ENCODE measurements around the gene GRIN2A.

Gene GRIN2A

DNA sequence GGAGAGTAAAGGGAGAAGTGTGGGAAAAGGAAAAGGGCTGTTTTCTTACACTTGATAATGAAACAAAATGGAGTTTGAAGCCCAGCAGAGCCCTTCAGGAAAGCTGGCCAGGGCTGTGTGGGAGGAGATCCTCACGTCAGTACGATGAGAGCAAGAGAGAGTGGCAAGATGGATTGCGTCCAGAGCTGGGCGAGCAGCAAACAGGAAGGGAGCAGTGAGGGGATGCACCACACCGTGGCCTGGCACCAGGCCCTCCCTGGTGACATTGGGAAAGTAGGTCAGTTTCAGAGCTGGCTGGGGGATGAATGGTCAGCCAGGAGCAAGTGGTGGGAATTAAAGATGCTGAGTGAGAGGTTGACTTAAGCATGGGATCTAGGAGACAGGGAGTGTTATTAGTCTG lies 273.6 kb downstream of the GRIN2A start:
- no peak for DNase-seq

DNA sequence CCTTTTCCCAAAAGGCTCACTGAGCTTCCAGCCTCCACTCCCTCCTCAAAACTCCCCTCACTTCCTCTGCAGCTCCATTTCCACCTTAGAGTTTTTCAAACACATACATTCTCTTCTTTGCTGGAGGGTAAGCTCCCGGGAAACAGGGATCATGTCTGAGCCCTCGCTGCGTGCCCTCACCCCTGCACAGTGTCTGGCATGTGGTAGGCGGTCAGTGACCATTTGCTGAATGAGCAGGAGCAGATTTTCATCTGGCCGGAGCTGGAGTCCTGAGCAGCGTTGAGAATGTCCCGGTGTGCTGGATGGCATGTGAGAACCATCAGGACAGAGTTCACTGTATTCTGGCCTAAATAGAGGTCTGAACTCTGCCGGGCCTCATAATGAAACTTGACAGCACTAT lies 274.5 kb downstream of the GRIN2A start:
- DNase-seq: no peak

DNA sequence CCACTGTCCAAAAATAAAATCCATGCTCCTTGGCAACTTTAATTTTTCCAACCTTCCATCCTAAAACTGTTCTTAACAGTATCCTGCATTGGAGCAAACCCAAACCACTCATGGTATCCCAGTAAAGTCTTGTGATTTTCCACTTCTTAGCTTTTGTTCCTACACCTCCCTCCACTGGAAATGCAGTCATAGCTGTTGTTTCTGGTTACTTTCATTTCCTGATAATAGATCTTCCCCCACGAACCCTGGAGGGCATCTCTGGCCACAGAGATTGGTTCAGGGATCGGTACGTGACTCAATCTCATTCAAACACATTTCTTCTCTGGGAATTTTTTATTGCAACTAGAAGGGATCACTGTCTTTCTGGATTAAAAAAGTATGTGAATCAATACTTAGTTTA lies 276.0 kb downstream of the GRIN2A start:
- peak; percentile 13 for DNase-seq

DNA sequence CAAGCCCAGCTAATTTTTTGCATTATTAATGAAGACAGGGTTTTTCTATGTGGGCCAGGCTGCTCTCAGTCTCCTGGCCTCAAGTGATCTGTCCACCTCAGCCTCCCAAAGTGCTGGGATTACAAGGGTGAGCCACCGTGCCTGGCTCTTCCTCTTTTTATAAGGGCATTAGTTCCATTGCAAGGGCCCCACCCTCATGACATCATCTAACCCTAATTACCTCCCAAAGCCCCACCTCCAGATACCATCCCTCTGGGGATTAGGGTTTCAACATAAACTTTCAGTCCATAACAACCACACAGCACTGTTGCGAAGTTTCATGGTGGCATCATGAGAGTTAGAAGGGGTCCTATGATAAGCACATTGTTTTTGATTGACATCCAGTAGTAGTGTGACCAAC lies 277.7 kb downstream of the GRIN2A start:
- no peak for DNase-seq

- no peak for DNase-seq
Observed at GRCh38 chr16:9900576-9900975, 281.7 kb downstream of the GRIN2A start.

DNA sequence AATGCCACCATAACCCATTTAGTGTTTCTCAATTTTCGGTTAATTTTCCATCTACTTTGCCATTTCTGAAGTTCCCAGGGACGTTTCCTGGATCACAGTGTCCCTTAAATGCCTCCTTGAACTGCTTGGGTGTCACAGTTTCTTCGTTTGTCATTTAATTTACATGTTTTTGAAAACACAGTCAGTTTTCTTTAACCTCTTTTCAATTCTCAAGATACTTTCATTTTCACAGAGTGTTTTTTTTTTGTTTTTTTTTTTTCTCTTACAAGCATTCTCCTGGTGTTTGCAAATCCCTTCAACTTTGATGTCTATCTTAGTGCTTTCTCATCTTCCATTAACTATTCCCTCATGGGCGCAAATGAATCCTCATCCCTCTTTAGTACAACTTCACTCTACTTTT lies 283.7 kb downstream of the GRIN2A start:
- DNase-seq: no peak

GRCh38 chr16:9898124-9898523 lies 284.1 kb downstream of the GRIN2A start:
- no peak for DNase-seq

GRCh38 chr16:9895817-9896216 lies 286.4 kb downstream of the GRIN2A start:
- no peak for DNase-seq

GRCh38 chr16:9885876-9886275 lies 296.4 kb downstream of the GRIN2A start:
- no peak for DNase-seq

DNA sequence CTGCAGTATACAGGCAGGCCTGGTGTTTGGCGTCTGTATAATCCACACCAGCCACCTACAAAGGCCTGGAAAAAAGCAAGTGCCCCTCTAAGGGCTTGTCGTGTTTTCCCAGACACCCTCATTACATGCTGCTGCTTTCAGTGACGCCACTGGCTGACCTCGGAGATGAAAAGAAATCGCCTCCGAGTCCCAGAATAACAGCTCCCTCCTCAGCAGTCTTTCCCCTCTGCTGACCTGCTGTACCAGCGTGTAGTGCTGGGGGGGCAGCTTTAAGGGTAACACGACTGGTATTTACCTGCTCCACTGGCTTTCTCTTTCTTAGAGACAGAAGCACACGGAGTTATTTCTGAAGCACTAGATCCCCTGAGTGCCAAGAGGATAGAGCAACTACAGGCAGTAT lies 296.8 kb downstream of the GRIN2A start:
- no peak for DNase-seq

DNA sequence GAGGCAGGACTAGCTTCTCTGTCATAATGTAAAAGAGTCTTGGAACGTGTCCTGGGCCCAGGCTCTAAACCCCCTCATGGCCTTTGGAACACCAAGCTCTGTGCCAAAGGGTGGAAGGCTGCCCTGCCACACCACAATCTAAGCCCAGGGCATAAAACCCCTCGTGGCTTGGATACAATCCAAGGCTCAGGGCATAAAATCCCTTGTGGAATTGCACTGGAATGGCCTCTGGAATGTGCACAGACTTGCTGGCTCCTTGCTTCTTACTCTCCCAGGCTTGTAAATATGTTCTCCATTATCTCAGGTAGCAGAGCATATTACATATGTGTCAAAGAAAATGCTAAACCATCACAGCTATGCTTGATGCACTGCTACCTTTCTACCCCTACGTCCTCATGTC lies 306.2 kb downstream of the GRIN2A start:
- peak; percentile 29 for DNase-seq

DNA sequence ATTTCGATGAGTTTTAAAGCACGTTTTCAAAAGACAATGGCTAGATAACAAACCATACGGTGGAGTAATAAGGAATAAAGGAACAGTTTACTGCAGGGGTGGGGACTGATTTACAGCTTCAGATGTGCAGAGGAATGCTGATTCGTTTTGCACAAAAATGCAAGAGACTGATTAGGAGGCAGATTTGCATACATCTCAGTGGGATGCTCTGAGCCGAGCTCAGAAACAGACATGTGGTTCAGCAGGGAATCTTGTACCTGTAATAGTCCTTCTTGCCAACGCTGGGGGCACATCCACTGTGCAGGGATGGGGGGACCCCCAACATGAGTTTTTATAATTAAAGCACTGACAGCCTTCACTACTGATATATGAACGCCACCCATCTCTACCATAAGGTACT lies 308.0 kb downstream of the GRIN2A start:
- no peak for DNase-seq

GRCh38 chr16:9870962-9871361 lies 311.3 kb downstream of the GRIN2A start:
- DNase-seq: no peak

DNA sequence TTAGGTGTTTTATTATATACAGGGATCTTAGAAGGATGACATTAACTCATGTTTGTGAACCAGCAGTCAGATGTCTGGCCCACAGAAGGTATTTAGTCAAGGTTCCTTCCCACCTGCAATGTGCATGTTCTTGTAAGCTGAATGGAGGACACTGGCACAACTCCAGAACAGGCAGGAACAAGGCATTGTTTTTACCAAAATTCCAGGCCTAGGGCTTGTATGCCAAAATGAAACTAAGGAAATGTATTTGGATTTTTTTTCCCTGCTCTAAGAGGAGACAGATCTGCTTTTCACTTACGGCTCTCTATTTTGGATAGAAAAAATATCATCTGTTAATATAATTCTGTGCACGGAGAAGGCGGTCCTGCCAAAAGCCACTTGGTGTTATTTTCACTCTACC lies 312.5 kb downstream of the GRIN2A start:
- no peak for DNase-seq

GRCh38 chr16:9868606-9869149 lies 313.6 kb downstream of the GRIN2A start:
- no peak for DNase-seq

DNA sequence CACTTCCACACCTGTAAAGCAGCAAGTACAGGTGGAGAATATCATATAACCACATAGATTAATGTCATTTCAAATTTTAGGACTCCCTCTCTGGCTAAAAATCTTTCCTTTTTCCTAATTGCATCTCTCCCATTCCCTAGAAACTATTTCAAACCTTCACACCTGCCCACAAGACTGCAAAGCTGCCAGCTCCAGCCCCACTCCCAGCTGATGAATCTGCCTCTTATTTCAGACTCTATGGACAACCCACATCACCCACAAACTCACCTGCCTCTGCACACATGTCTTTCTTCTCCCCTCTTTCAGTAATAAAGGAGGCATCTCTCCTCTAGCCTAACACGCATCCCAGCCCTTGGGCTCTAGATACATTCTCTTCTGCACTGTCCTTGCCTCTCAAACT lies 315.1 kb downstream of the GRIN2A start:
- no peak for DNase-seq

DNA sequence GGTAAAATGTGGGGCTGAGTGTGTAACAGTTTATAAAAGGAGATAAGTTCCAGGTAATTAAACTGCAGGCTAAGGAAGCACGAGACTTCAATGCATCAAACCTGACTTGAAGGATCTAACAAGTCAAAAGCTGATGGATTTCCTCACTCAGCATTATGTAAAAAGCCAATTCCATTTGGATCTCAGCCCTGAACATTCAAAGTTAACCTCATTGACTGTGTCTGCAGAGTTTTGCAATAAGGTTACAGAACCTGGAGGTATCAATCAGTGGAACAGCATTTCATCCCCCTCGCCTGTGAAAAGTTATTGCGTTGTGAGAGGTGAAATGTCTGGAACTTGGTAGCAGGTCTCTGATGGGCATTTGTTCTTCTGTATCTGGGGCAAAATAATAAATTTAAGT lies 317.8 kb downstream of the GRIN2A start:
- no peak for DNase-seq

DNA sequence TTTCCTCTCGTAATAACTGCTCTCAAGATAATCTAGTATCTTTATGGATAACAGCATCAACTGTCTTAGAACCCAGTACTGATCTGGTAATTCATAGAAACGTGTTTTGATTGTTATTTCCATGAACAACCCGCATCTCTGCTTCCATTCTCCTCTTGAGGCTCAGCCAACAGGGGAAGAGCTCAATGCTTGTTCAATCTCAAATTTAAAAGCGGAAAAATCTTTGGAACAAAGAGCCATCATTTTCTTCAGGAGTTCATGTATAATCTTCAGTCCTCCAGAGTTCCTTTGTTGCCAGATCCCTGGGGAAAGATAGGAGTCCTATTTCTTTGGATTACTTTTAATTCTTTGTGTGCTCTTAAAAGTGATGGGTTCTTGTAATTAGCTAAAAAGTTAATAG lies 319.9 kb downstream of the GRIN2A start:
- DNase-seq: no peak

GRCh38 chr16:9860876-9861275 lies 321.4 kb downstream of the GRIN2A start:
- no peak for DNase-seq

DNA sequence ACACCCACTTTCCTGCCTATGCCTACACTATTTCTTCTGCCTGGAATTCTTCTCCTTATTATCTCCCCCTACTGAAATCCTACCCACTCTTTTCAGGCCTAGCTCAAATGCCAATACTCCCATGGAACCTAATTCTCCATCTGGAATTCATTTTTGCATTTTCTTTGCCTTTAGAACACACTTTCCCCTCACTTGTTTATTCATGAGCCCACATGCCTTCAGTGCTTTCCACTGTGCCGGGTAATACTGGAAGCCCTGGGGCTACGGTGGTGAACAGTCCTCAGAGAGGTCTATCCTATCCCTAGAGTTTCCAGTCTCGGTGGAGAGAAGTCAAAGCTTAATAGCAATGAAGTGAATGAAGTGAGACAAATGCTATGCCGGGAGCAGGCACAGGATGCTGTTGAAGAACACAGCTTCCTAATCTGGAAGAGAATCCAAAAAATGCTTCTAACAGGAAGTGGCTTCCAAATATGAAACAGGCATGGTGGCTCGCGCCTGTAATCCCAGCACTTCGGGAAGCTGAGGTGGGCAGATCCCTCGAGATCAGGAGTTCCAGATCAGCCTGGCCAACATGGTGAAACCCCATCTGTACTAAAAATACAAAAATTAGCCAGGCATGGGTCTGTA lies 322.4 kb downstream of the GRIN2A start:
- peak; percentile 40 for DNase-seq

DNA sequence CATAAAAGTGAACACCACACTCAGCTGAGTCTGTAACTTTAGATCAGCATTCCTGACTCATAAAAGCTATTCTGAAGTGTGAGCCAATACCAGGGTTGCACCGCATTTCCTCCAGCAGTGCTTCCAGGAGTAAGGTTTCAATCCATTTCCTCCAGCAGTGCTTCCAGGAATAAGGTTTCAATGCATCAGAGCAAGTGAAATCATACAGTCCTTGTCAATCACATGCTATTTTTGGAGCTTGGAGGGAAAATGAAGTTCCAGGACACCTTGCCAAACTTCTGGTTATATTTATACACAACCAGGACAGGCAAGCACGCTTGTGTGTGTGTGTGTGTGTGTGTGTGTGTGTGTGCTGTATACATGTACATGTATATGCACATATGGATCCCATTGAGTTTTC lies 327.6 kb downstream of the GRIN2A start:
- DNase-seq: peak; percentile 71

- DNase-seq: no peak
Observed at GRCh38 chr16:9852003-9852402, 330.2 kb downstream of the GRIN2A start.

GRCh38 chr16:9850817-9851216 lies 331.4 kb downstream of the GRIN2A start:
- DNase-seq: no peak

DNA sequence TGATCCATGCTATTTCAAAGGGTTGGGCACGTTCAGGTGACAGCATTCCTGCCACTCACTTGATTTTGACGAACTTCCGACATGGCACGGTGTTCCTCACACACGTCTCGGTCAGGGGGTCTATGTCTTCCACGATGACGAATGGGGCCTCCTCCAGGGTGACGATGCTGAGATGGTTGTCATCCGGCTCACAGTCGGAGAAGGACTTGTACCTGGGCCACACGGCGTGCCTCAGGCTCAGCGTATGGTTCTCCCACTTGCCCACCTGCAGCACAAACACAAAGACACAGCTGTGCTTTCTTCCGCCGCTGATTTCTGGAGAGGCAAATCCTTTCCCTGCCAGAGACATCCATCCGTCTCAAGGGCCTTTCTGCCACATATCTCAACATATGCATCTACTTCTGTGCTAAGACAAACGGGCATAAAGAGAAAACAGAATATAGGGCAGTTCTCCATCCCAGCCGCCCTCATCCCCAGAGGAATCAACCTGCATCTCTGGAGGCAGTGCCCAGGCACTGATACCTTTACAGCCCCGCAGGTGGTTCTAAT lies 332.5 kb downstream of the GRIN2A start:
- no peak for DNase-seq

DNA sequence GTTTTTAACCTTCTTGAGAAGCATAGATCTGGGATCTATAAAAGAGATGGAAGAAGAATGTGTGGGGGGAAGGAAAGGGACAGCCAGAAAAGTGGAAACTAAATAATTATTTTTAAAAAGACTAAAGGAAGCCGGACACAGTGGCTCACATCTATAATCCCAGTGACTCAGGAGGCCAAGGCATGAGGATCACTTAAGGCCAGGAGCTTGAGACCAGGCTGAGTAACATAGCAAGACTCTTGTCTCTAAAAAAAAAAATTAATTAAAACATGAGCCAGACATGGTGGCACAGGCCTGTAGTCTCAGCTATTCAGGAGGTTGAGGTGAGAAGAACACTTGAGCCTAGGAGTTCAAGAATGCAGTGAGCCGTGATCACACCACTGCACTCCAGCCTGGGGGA lies 335.1 kb downstream of the GRIN2A start:
- peak; percentile 58 for DNase-seq

Measured in EL (cell line).